Smooth muscle cell (in vitro differentiated cells): ENCODE measurements around the gene ADRA2B. TPM values are rescaled to one million over a fixed set of nuclear protein-coding genes. Genes with fewer than 3 reads are reported as not detected.

Experiments
- DNase-seq: peaks from one replicate; lab custom pipeline; 2025; ENCODE audit not compliant: unreplicated experiment; lab: John Stamatoyannopoulos, UW
- H2AFZ ChIP-seq: fragments of 200-600 bp; sonication (generic); 2 replicates; pipeline ENCODE4 v1.6.0; 2016; ENCODE audit warnings: antibody characterized with exemption, low read depth, mild to moderate bottlenecking
- H3F3A ChIP-seq: fragments of 200-600 bp; sonication (generic); 2 replicates; pipeline ENCODE4 v1.6.0; 2017; ENCODE audit warnings: antibody characterized with exemption, low read depth
- H3K27ac ChIP-seq: fragments of 200-600 bp; sonication (generic); 2 replicates; pipeline ENCODE4 v1.5.1; 2016; ENCODE audit warnings: low read depth, mild to moderate bottlenecking
- H3K27me3 ChIP-seq: fragments of 200-600 bp; sonication (generic); 2 replicates; pipeline ENCODE4 v1.6.1; 2016; ENCODE audit warnings: low read depth, mild to moderate bottlenecking
- H3K36me3 ChIP-seq: fragments of 200-600 bp; sonication (generic); 2 replicates; pipeline ENCODE4 v1.5.1; 2016; ENCODE audit warnings: low read depth
- H3K4me1 ChIP-seq: fragments of 200-600 bp; sonication (generic); 2 replicates; pipeline ENCODE4 v1.5.1; 2016; ENCODE audit warnings: low read depth
- H3K4me2 ChIP-seq: fragments of 200-600 bp; sonication (generic); 2 replicates; pipeline ENCODE4 v1.6.0; 2016; ENCODE audit warnings: mild to moderate bottlenecking
- H3K4me3 ChIP-seq: fragments of 200-600 bp; sonication (generic); 2 replicates; pipeline ENCODE4 v1.5.1; 2016; ENCODE audit warnings: mild to moderate bottlenecking
- H3K79me2 ChIP-seq: fragments of 200-600 bp; sonication (generic); 2 replicates; pipeline ENCODE4 v1.6.0; 2016; ENCODE audit warnings: low read depth, mild to moderate bottlenecking
- H3K9ac ChIP-seq: fragments of 200-600 bp; sonication (generic); 2 replicates; pipeline ENCODE4 v1.6.0; 2016; ENCODE audit warnings: low read depth
- H3K9me3 ChIP-seq: fragments of 200-600 bp; sonication (generic); replicated peaks from 2 replicates; pipeline ENCODE4 v1.5.1; 2016; ENCODE audit warnings: low read depth
- H4K20me1 ChIP-seq: fragments of 200-600 bp; sonication (generic); 2 replicates; pipeline ENCODE4 v1.6.0; 2016; ENCODE audit warnings: low read depth
- CTCF ChIP-seq: fragments of 200-600 bp; sonication (generic); IDR thresholded peaks from 2 replicates; pipeline ENCODE4 v1.5.1; 2017; ENCODE audit warnings: borderline replicate concordance, mild to moderate bottlenecking, antibody characterized with exemption; ENCODE audit not compliant: insufficient read depth, poor library complexity, severe bottlenecking
- WGBS: methylation state at CpG from one replicate; pipeline ENCODE4 v1.1.7; 2016; ENCODE audit warnings: low lambda C conversion rate; 5-methylcytosine and 5-hydroxymethylcytosine counted together
- polyA plus RNA-seq: library from polyadenylated mRNA; unstranded; fragments of >200 nt; fragmentation: Nextera tagmentation; extraction: Ambion mirVana; gene quantifications from 2 replicates; pipeline ENCODE4 v1.2.1, GENCODE V29; 2016
- total RNA-seq: library from RNA; depleted of rRNA; stranded (reverse); fragments of >200 nt; gene quantifications from 2 replicates; pipeline ENCODE4 v1.2.3, GENCODE V29; 2014

ADRA2B gene
- total and polyA plus RNA-seq, 2 experiments from 2014 or later: 0.06 to 1.2 TPM

GRCh38 chr2:96102596-96103186 lies 13.7 kb downstream of the ADRA2B start:
- Histone ChIP-seq H3K9me3 (no peaks in the 10 kb centered on the region), H3F3A (no peaks in the 10 kb centered on the region), H3K4me2 (no peak overlapping the region), H3K4me1 (no peaks in the 10 kb centered on the region), H3K79me2 (no peaks in the 10 kb centered on the region), H3K27me3 (no peaks in the 10 kb centered on the region), H4K20me1 (no peaks in the 10 kb centered on the region), H3K9ac (no peak overlapping the region), H3K36me3 (no peaks in the 10 kb centered on the region), H2AFZ (no peak overlapping the region), H3K27ac (no peak overlapping the region), H3K4me3 (no peak overlapping the region)
- WGBS: 92% methylated on average over 15 of the region's 15 CpGs
- TF ChIP-seq CTCF: no peak
- DNase-seq: no peak

GRCh38 chr2:96100893-96101304 lies 15.5 kb downstream of the ADRA2B start:
- Histone ChIP-seq H3K79me2 (no peaks in the 10 kb centered on the region), H3K4me3 (no peak overlapping the region), H3K36me3 (no peaks in the 10 kb centered on the region), H2AFZ (no peak overlapping the region), H3K4me1 (no peaks in the 10 kb centered on the region), H3K9me3 (no peaks in the 10 kb centered on the region), H4K20me1 (no peaks in the 10 kb centered on the region), H3K27ac (no peak overlapping the region), H3F3A (no peaks in the 10 kb centered on the region), H3K9ac (no peak overlapping the region), H3K27me3 (no peaks in the 10 kb centered on the region), H3K4me2 (no peak overlapping the region)
- 94% methylated on average over 3 of the region's 3 CpGs for WGBS
- DNase-seq: no peak
- TF ChIP-seq CTCF: no peak

- DNase-seq: no peak
- Histone ChIP-seq H3K36me3 (no peaks in the 10 kb centered on the region), H3K27me3 (no peaks in the 10 kb centered on the region), H2AFZ (no peak overlapping the region), H3K4me3 (no peak overlapping the region), H3K27ac (no peak overlapping the region), H3K9ac (no peak overlapping the region), H3F3A (no peaks in the 10 kb centered on the region), H3K9me3 (no peaks in the 10 kb centered on the region), H3K4me2 (no peak overlapping the region), H3K4me1 (no peaks in the 10 kb centered on the region), H3K79me2 (no peaks in the 10 kb centered on the region), H4K20me1 (no peaks in the 10 kb centered on the region)
- no peak for TF ChIP-seq CTCF
- 83% methylated on average over 11 of the region's 12 CpGs for WGBS
These were observed 16.2 kb downstream of the ADRA2B start for GRCh38 chr2:96099861-96100798.
